Prostate gland (tissue), 2 donors: Measurements from ENCODE around the gene KRT13.

ENCODE experiments used
- POLR2AphosphoS5 ChIP-seq: sonication (generic); formaldehyde crosslinking; IDR thresholded peaks from one replicate; pipeline ENCODE4 v1.6.1; 2017; ENCODE audit warnings: antibody characterized with exemption
- TF ChIP-seq, protein P1 (sequence below), 4 experiments: fragments of 200-600 bp in 2 of 4; fragments of 450-650 bp in 2 of 4; sonication (generic) in 2 of 4; IDR thresholded peaks; 1 replicate in 3 of 4; 2 replicates in 1 of 4; pipeline ENCODE4 v1.5.1; 2016 to 2019; ENCODE audit warnings: antibody characterized with exemption in 4 of 4, mild to moderate bottlenecking in 2 of 4, moderate library complexity in 2 of 4

DNA sequence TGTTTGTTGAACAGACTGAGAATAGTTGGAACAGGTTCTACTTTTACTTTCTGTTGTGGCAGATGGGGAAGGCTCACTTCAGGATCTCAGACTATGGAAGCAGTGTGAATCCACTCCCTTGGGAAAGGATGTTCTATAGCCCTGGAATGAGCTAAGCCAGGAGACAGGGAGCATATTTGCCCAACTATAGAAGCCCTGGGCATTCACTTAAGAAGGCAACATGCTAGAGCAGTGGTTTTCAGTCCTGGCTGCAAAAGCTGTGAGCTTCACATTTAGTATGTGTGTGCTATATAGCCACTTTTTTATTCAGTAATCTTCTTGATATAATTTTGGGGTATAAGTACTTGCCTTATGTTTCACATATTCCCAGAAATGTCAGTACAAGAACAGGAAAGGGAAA is 37.1 kb downstream of the KRT13 start:
- TF ChIP-seq, protein P1, sequence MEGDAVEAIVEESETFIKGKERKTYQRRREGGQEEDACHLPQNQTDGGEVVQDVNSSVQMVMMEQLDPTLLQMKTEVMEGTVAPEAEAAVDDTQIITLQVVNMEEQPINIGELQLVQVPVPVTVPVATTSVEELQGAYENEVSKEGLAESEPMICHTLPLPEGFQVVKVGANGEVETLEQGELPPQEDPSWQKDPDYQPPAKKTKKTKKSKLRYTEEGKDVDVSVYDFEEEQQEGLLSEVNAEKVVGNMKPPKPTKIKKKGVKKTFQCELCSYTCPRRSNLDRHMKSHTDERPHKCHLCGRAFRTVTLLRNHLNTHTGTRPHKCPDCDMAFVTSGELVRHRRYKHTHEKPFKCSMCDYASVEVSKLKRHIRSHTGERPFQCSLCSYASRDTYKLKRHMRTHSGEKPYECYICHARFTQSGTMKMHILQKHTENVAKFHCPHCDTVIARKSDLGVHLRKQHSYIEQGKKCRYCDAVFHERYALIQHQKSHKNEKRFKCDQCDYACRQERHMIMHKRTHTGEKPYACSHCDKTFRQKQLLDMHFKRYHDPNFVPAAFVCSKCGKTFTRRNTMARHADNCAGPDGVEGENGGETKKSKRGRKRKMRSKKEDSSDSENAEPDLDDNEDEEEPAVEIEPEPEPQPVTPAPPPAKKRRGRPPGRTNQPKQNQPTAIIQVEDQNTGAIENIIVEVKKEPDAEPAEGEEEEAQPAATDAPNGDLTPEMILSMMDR (IDR thresholded peaks at IDR 0.05), result no peak
- no peak for TF ChIP-seq POLR2AphosphoS5
